HG03565 (cell line): Measurements from ENCODE around the gene MGST3.
"Not testable (repeated sequence)": the region's sequence is repeated elsewhere in the genome, so short reads cannot be mapped to it uniquely, and the experiment has no call there.

ENCODE experiments used
- ATAC-seq: cut with Tn5 transposase; IDR thresholded peaks from one replicate; pipeline ENCODE4 v1.9.1; 2021; ENCODE audit warnings: mild to moderate bottlenecking, moderate library complexity; ENCODE audit not compliant: unreplicated experiment

The MGST3 gene

GRCh38 chr1:165629151-165629550 lies 1.9 kb upstream of the MGST3 start:
- no peak for ATAC-seq

GRCh38 chr1:165629848-165630628 lies 996 bp upstream of the MGST3 start:
- no peak for ATAC-seq

GRCh38 chr1:165631342-165632151 lies 513 bp downstream of the MGST3 start:
- peak; percentile 31 for ATAC-seq

- no peak for ATAC-seq
Measured at GRCh38 chr1:165632152-165632469, 1.1 kb downstream of the MGST3 start.

GRCh38 chr1:165632491-165632890 lies 1.5 kb downstream of the MGST3 start:
- no peak for ATAC-seq

- no peak for ATAC-seq
Measured at GRCh38 chr1:165633614-165634013, 2.6 kb downstream of the MGST3 start.

GRCh38 chr1:165634154-165634921 lies 3.3 kb downstream of the MGST3 start:
- no peak for ATAC-seq

- no peak for ATAC-seq
Measured at GRCh38 chr1:165635329-165635728, 4.3 kb downstream of the MGST3 start.

- ATAC-seq, result no peak
Measured at GRCh38 chr1:165635823-165636222, 4.8 kb downstream of the MGST3 start.

- no peak for ATAC-seq
Measured at GRCh38 chr1:165637427-165637826, 6.4 kb downstream of the MGST3 start.

GRCh38 chr1:165638211-165638610 lies 7.2 kb downstream of the MGST3 start:
- not testable (repeated sequence) for ATAC-seq

GRCh38 chr1:165639821-165640623 lies 9.0 kb downstream of the MGST3 start:
- peak; percentile 37 for ATAC-seq

GRCh38 chr1:165641231-165641987 lies 10.4 kb downstream of the MGST3 start:
- no peak for ATAC-seq

GRCh38 chr1:165644064-165644735 lies 13.2 kb downstream of the MGST3 start:
- no peak for ATAC-seq

GRCh38 chr1:165645654-165646366 lies 14.8 kb downstream of the MGST3 start:
- ATAC-seq, result no peak

- ATAC-seq, result no peak
Measured at GRCh38 chr1:165647517-165647916, 16.5 kb downstream of the MGST3 start.

GRCh38 chr1:165647970-165648369 lies 16.9 kb downstream of the MGST3 start:
- ATAC-seq, result no peak

- no peak for ATAC-seq
Measured at GRCh38 chr1:165648919-165649572, 18.0 kb downstream of the MGST3 start.
